ENCODE data around the gene CCDC3. TPM values are rescaled to one million over a fixed set of nuclear protein-coding genes. Genes with fewer than 3 reads are reported as not detected.

The CCDC3 gene
- total and polyA plus RNA-seq, 8 donors, result 0.60 to 4.7 (median 2.2) TPM

DNA sequence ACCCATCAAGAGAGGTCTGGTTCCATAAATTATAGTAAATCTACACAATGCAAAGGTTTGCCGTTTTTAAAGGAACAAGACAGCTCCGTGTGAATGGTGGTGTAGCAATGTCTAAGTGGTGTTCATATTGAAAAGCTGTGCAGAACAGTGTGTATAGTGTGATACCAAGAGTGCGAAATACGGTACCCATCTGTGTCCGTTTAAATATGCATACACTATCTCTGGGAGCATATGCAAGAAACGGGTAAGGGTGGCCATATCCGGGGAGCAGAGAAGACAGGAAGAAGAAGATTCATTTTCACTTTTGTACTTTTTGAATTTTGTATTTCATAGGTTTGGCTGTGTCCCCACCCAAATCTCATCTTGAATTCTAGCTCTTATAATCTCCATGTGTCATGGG is 102.0 kb downstream of the CCDC3 start:
- TF ChIP-seq, protein P1, sequence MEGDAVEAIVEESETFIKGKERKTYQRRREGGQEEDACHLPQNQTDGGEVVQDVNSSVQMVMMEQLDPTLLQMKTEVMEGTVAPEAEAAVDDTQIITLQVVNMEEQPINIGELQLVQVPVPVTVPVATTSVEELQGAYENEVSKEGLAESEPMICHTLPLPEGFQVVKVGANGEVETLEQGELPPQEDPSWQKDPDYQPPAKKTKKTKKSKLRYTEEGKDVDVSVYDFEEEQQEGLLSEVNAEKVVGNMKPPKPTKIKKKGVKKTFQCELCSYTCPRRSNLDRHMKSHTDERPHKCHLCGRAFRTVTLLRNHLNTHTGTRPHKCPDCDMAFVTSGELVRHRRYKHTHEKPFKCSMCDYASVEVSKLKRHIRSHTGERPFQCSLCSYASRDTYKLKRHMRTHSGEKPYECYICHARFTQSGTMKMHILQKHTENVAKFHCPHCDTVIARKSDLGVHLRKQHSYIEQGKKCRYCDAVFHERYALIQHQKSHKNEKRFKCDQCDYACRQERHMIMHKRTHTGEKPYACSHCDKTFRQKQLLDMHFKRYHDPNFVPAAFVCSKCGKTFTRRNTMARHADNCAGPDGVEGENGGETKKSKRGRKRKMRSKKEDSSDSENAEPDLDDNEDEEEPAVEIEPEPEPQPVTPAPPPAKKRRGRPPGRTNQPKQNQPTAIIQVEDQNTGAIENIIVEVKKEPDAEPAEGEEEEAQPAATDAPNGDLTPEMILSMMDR (IDR thresholded peaks at IDR 0.05), result no peak
- Histone ChIP-seq H3K4me1 (no peaks in the 10 kb centered on the region), H3K4me3 (no peak overlapping the region), H3K9me3 (no peaks in the 10 kb centered on the region), H3K36me3 (no peaks in the 10 kb centered on the region), H3K27me3 (no peaks in the 10 kb centered on the region), H3K27ac (no peak overlapping the region)
- no peak for DNase-seq
- no peak for ATAC-seq
- FAIRE-seq, result no peak
- 86 to 90% methylated on average over 7 of the region's 7 CpGs for WGBS, 2 donors
- intact Hi-C loops (cut with DNase I), result no loop called here

GRCh38 chr10:12898271-12898670 is 103.2 kb downstream of the CCDC3 start:
- Histone ChIP-seq H3K9me3 (no peaks in the 10 kb centered on the region), H3K4me3 (no peak overlapping the region), H3K27ac (no peak overlapping the region), H3K27me3 (no peaks in the 10 kb centered on the region), H3K36me3 (no peaks in the 10 kb centered on the region), H3K4me1 (no peaks in the 10 kb centered on the region)
- no peak for ATAC-seq
- WGBS, 2 donors, result 81 to 88% methylated on average over 24 of the region's 24 CpGs
- intact Hi-C loops (cut with DNase I), result no loop called here
- no peak for FAIRE-seq
- no peak for DNase-seq
- TF ChIP-seq, protein P1 (IDR thresholded peaks at IDR 0.05), result no peak

DNA sequence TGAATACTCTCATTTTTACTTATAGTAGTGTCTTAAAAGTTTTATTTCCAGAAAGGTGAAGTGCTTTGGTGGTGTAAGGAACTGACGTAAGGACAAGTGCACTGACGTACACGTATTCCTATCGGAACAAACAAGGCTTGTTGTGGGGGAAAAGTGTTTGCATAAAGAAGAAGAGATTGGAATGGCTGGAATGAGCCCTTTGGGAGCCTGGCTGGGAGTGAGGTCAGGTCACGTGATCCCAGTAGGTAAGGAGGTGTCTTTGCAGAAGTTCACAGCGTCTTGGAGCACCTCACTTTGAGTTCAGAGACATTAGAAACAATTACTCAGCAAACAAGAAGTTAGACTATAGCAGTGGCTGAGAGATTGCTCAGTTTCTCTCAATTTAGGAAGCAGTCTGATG is 104.2 kb downstream of the CCDC3 start:
- ATAC-seq (no peak), DNase-seq (no peak), FAIRE-seq (no peak)
- H3K4me1 ChIP-seq, result no peaks in the 10 kb centered on the region
- H3K27me3 ChIP-seq, result no peaks in the 10 kb centered on the region
- WGBS, 2 donors, result 85 to 86% methylated on average over 6 of the region's 6 CpGs
- no peak overlapping the region for H3K27ac ChIP-seq
- H3K4me3 ChIP-seq, result no peak overlapping the region
- TF ChIP-seq, protein P1 (IDR thresholded peaks at IDR 0.05), result no peak
- intact Hi-C loops (cut with DNase I), result no loop called here
- H3K36me3 ChIP-seq, result no peaks in the 10 kb centered on the region
- H3K9me3 ChIP-seq, result no peaks in the 10 kb centered on the region

DNA sequence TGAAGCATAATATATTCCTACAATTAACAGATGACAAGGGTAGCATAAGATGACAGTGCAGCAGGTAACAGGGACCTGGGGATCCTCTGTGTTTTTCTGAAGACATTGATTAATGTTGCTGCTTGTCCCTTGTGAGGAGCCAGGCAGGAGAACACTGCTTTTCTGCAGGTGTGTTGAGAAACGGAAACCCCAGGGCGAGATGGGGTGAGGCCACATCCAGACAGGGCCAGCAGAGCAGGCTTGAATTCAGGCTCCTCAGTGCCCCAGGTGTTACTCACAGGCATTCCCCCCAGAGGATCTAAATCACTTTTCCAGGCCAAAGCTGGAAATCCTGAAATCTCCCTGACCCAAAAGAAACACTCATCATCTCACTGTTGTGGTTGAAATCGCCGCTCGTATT is 105.3 kb downstream of the CCDC3 start:
- FAIRE-seq (no peak), DNase-seq (no peak), ATAC-seq (no peak)
- WGBS, 2 donors, result 94 to 95% methylated on average over 5 of the region's 5 CpGs
- Histone ChIP-seq H3K36me3 (no peaks in the 10 kb centered on the region), H3K9me3 (no peaks in the 10 kb centered on the region), H3K27ac (no peak overlapping the region), H3K4me1 (no peaks in the 10 kb centered on the region), H3K27me3 (no peaks in the 10 kb centered on the region), H3K4me3 (no peak overlapping the region)
- intact Hi-C loops (cut with DNase I), result no loop called here
- TF ChIP-seq, protein P1 (IDR thresholded peaks at IDR 0.05), result no peak

- DNase-seq (no peak), FAIRE-seq (no peak), ATAC-seq (no peak)
- Histone ChIP-seq H3K27me3 (no peaks in the 10 kb centered on the region), H3K9me3 (no peaks in the 10 kb centered on the region), H3K4me3 (no peak overlapping the region), H3K4me1 (no peaks in the 10 kb centered on the region), H3K36me3 (no peaks in the 10 kb centered on the region), H3K27ac (no peak overlapping the region)
- intact Hi-C loops (cut with DNase I), result no loop called here
- TF ChIP-seq, protein P1 (IDR thresholded peaks at IDR 0.05), result no peak
Observed at GRCh38 chr10:12892924-12893323, 108.6 kb downstream of the CCDC3 start.
